GM21390 (cell line): Measurements from ENCODE around the gene NGFR.

Source experiments
- ATAC-seq: cut with Tn5 transposase; IDR thresholded peaks from one replicate; pipeline ENCODE4 v1.9.1; 2021; ENCODE audit not compliant: unreplicated experiment

Gene NGFR

GRCh38 chr17:49469831-49470810 lies 25.0 kb upstream of the NGFR start:
- no peak for ATAC-seq

GRCh38 chr17:49471089-49471683 lies 23.9 kb upstream of the NGFR start:
- ATAC-seq = no peak

- no peak for ATAC-seq
Measured at GRCh38 chr17:49471769-49472168, 23.3 kb upstream of the NGFR start.

GRCh38 chr17:49472527-49472926 lies 22.6 kb upstream of the NGFR start:
- ATAC-seq = no peak

GRCh38 chr17:49473900-49474751 lies 21.0 kb upstream of the NGFR start:
- ATAC-seq = no peak

- no peak for ATAC-seq
Measured at GRCh38 chr17:49477709-49478108, 17.4 kb upstream of the NGFR start.

- ATAC-seq = no peak
Measured at GRCh38 chr17:49480836-49481615, 14.1 kb upstream of the NGFR start.

GRCh38 chr17:49482144-49482817 lies 12.8 kb upstream of the NGFR start:
- no peak for ATAC-seq

- ATAC-seq = no peak
Measured at GRCh38 chr17:49483599-49484509, 11.2 kb upstream of the NGFR start.

GRCh38 chr17:49484588-49484987 lies 10.5 kb upstream of the NGFR start:
- no peak for ATAC-seq

GRCh38 chr17:49486012-49486641 lies 9.0 kb upstream of the NGFR start:
- no peak for ATAC-seq

- ATAC-seq = no peak
Measured at GRCh38 chr17:49487183-49487582, 7.9 kb upstream of the NGFR start.

- ATAC-seq = no peak
Measured at GRCh38 chr17:49488612-49489011, 6.5 kb upstream of the NGFR start.

- no peak for ATAC-seq
Measured at GRCh38 chr17:49489348-49489747, 5.7 kb upstream of the NGFR start.

GRCh38 chr17:49490276-49490675 lies 4.8 kb upstream of the NGFR start:
- no peak for ATAC-seq

- no peak for ATAC-seq
Measured at GRCh38 chr17:49491192-49491769, 3.8 kb upstream of the NGFR start.

GRCh38 chr17:49494399-49494985 lies 601 bp upstream of the NGFR start:
- no peak for ATAC-seq

GRCh38 chr17:49495842-49496182 lies 719 bp downstream of the NGFR start:
- no peak for ATAC-seq
